Astrocyte (in vitro differentiated cells and primary cell): ENCODE results near the gene DCST2.

Source experiments
- CTCF ChIP-seq: IDR thresholded peaks from 2 replicates; pipeline ENCODE4 v1.5.1; 2011; ENCODE audit warnings: low read depth, mild to moderate bottlenecking, inconsistent platforms, low read length, moderate library complexity; ENCODE audit not compliant: insufficient read depth
- EZH2 ChIP-seq: IDR thresholded peaks from 2 replicates; pipeline ENCODE4 v1.6.1; 2012; ENCODE audit warnings: mild to moderate bottlenecking, low read length, inconsistent platforms; ENCODE audit not compliant: insufficient read depth

GRCh38 chr1:155033524-155033923 lies at the start of gene DCST2, which contains the start of gene DCST1:
- TF ChIP-seq CTCF (no peak), EZH2 (no peak)
